HG03457 (cell line): Measurements from ENCODE around the gene AKAP9.
"Not testable (repeated sequence)": the region's sequence is repeated elsewhere in the genome, so short reads cannot be mapped to it uniquely, and the experiment has no call there.

Experiments used
- ATAC-seq: cut with Tn5 transposase; IDR thresholded peaks from one replicate; pipeline ENCODE4 v1.9.1; 2021; ENCODE audit warnings: moderate number of reproducible peaks; ENCODE audit not compliant: unreplicated experiment

The AKAP9 gene

GRCh38 chr7:92121681-92122080, 181.0 kb downstream of the AKAP9 start:
- no peak for ATAC-seq

DNA sequence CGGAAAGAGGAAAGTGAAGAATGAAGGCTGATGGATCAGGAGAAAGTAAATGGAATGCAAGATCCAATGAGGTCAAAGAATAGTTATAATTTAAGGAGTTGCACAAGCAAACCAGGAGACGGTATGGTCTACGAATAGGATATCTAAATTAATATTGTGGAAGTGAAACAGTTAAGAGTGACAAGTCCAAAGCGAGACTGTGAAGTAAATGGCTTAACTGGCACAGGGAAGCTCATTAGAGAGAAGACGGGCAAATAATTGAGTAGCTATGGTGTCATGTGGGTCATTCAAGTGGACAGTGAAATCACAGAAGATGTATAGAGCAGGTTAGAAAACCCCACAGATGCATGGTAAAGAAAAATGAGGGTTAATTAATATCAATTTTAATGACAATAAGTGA, 190.4 kb downstream of the AKAP9 start:
- no peak for ATAC-seq

DNA sequence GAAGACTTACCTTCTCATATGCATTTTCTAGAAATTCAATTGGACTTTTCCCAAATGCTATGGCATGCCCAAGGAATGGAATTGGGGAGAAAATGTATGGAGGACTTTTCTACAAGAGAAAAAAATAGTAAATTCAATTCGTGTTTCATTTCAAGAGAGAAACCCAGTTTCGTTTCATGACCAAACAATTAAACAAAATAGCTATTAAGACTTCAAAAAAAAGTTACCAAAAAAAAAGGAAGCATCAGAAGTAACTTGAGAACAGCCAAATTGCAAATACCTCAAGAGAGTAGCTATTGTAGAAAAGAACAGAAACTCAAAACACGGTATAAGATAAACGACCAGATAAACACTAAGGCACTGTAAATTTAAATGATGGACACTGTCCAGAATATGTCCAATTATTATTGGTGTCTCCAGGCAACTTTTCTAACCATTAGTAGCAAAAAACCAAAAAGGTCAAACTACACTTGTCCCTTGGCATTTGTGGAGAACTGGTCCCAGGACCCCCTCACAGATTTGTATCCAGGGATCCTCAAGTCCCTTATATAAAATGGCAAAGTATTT, 191.2 kb downstream of the AKAP9 start:
- ATAC-seq, result no peak

DNA sequence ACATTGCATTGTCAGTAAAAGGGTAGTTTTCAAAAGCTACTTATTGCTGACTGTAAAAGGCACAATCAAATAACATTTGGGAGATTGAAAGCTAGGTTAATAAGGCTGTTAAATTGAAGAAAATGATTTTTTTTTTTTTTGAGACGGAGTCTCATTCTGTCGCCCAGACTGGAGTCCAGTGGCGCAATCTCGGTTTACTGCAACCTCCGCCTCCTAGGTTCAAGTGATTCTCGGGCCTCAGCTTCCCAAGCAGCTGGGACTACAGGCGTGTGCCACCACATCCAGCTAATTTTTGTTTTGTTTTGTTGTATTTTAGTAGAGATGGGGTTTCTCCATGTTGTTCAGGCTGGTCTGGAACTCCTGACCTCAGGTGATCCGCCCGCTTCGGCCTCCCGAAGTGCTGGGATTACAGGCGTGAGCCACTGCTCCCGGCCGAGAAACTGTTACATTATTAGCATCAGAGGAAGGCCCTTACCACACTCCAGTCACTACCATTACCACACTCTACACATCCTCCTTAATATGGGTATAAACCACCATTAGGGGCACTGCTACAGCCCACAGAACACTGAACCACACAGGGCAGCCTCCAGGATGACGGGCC, 192.6 kb downstream of the AKAP9 start:
- peak; percentile 18 for ATAC-seq

GRCh38 chr7:92133737-92134270, 193.1 kb downstream of the AKAP9 start:
- peak; percentile 17 for ATAC-seq

DNA sequence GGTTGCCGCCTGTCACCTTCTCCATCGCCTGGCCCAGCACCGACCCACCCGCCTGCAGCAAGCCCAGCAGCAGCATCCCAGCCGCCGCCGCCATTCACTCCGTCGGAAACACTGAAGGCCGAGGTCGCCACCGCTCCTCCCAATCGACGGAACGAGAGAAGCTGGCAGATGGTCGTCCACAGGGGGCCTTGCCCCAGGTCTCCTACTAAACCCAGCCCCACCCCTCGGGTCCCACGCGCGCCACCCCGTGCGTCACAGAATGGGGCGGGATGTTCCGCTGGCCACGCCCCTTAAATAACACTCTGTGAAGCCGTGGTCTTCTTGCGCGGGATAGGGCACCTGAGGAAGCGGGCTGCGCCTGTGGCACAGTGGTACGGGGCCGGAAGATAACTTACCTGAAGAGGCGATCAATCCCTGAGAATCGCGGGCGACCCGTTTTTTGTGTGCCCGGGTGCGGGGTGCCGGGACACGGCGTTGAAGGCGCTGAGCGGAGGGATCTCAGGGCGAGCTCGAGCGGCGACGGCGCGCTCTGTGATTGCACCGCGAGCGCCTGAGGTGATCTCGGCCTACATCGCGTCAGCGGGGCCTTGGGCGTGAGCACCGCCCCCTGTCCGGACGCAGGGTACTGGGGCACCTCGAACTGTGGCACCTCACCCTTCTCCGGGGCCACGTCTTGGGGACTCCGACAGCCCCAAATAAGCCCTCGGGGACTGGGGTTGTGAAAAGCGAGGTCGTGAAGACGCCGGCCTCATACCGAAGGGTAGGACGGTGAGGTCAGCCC, 193.8 kb downstream of the AKAP9 start, which contains the start of gene CYP51A1:
Gene CYP51A1, minus strand, starts transcription at position 207 of the 781 bp plus-strand sequence. Its CDS starts 113 bp downstream, at position 94.
- ATAC-seq, result peak; percentile 90

DNA sequence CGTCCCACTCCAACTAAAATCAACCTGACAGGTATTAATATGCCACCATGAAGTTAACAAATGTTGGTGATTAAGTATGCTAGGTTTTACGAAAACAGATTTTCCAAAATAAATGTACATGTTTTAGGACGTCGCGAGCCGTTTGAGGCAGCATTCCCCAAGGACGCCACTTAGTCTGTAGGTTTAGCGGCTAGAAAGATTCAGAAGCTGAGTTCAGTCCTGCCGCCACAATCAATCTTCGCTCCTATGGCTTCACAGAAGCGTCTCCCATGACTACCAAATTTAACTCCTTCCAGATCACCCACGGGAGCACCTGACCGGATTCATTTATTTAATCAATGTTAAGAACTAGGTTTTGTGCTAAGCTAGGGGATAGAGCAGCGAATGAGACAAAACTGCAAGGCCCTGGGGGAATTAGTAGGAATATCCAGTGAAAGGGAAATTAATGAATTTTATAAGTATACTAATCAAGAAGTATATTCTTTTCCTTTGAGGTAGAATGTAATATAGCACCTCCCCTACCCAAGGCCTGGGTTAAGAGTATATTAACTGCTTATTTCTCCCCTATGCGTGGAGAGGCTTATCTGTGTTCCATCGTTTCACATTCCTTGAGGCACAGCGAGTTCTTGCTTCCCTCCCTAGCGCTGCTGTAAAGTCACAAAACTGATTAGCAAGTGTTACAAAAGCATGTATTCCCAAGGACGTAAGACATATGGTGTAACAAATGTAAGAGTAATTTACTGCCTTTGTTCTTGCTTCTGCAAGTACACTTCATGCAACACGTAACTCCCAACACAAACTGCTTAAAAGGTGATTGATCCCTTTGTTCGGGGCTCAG, 194.6 kb downstream of the AKAP9 start:
- ATAC-seq, result no peak

GRCh38 chr7:92137557-92137956, 196.9 kb downstream of the AKAP9 start:
- no peak for ATAC-seq

GRCh38 chr7:92141161-92141560, 200.5 kb downstream of the AKAP9 start:
- no peak for ATAC-seq

GRCh38 chr7:92142791-92143190, 202.1 kb downstream of the AKAP9 start:
- ATAC-seq, result not testable (repeated sequence)

GRCh38 chr7:92143192-92143880, 202.7 kb downstream of the AKAP9 start:
- ATAC-seq, result not testable (repeated sequence)

DNA sequence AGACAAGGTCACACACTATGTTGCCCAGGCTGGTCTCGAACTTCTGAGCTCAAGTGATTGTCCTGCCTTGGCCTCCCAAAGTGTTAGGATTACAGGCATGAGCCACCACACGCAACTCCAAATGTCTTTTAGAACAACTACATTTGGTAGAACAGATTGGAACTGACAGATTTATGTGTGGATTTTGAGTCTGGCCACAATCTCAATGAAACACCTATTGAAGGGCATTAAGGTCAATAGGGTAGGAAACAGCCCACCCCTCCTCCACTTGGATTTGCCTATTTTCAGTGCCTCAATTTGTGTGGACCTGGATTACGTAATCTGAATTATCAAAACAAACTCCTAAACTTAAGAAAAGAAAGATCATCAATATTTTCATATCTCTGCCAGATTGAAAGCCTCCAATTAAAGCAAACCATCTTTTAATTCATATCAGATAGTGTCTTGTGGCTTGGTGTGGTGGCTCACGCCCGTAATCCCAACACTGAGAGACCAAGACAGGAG, 209.1 kb downstream of the AKAP9 start:
- no peak for ATAC-seq

GRCh38 chr7:92150450-92151017, 209.9 kb downstream of the AKAP9 start:
- no peak for ATAC-seq

DNA sequence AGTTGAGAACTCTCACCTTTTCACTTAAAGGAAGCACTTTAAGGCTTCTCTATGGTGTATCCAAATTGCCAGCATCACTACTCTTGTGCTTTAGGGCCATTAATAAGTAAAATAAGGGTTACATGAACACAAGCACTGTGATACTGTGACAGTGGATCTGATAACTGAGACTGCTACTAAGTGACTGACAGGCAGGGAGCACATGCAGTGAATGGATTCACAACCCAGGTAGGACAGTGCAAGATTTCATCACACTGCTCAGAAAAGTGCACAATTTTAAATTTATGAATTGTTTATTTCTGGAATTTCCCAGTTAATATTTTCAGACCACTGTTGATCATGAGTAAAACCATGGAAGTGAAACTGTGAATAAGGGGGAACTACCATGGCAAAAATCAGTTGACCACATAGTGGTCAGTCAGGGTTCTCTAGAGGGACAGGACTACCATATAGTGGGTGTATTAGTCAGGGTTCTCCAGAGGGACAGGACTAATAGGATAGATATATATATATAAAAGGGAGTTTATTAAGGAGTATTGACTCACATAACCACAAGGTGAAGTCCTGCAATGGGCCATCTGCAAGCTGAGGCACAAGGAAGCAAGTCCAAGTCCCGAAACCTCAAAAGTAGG, 214.6 kb downstream of the AKAP9 start:
- no peak for ATAC-seq

- ATAC-seq, result no peak
Observed at GRCh38 chr7:92156990-92157389, 216.3 kb downstream of the AKAP9 start.

GRCh38 chr7:92158660-92159575, 218.3 kb downstream of the AKAP9 start:
- peak; percentile 65 for ATAC-seq
